Measurements from ENCODE around the gene POLE4. TPM values are rescaled to one million over a fixed set of nuclear protein-coding genes. Genes with fewer than 3 reads are reported as not detected.

POLE4 gene
- total RNA-seq, 1 experiment from 2014 or later, result 34.4 TPM

- no peak overlapping the region for H3K9ac ChIP-seq (ENCODE audit: extremely low read depth, insufficient read length, low read length)
- Mint-ChIP-seq H3K36me3 (ENCODE audit: insufficient read depth in 1 of 3, low read depth in 3 of 3) (peaks cover 0 to 3% (median 0%) of the 10 kb centered on the region in 3 experiments; a peak in 2 of 7 replicates), H3K4me1 (peaks cover 9 to 10% of the 10 kb centered on the region in 2 experiments), H3K4me3 (no peak overlapping the region), H3K27me3 (ENCODE audit: low read depth) (no peaks in the 10 kb centered on the region), H3K27ac (no peak overlapping the region), H3K9me3 (no peaks in the 10 kb centered on the region)
- no peak overlapping the region for H3K4me2 ChIP-seq (ENCODE audit: insufficient read depth, insufficient read length, low read length)
- H4K91ac ChIP-seq (ENCODE audit: insufficient read length, low read depth, low read length), result no peak overlapping the region
- H3K56ac ChIP-seq (ENCODE audit: insufficient read length, low read depth, low read length), result no peak overlapping the region
- H3K23me2 ChIP-seq (ENCODE audit: insufficient read length, low read depth, low read length, poor library complexity, severe bottlenecking), result no peaks in the 10 kb centered on the region
- no peak overlapping the region for H4K5ac ChIP-seq (ENCODE audit: insufficient read length, low read depth, low read length)
- H2AK5ac ChIP-seq (ENCODE audit: insufficient read length, low read length), result no peak overlapping the region
- H2BK20ac ChIP-seq (ENCODE audit: low read depth, low read length, poor library complexity, severe bottlenecking), result no peak overlapping the region
- no peaks in the 10 kb centered on the region for H3K9me3 ChIP-seq (ENCODE audit: control insufficient read depth, low read depth, low read length)
- TF ChIP-seq CTCF (conservative IDR thresholded peaks at IDR 0.05), result no peak; the same call in 2 of the 3 replicates
- no peak overlapping the region for H4K8ac ChIP-seq (replicated peaks; ENCODE audit: insufficient read length, low read depth, low read length)
- H3K79me2 ChIP-seq (ENCODE audit: insufficient read depth, low read length), result no peaks in the 10 kb centered on the region
- no peak overlapping the region for H2BK15ac ChIP-seq (ENCODE audit: low read depth, low read length)
- WGBS (ENCODE audit: extremely low coverage, insufficient read length, low lambda C conversion rate), result no CpG with 5 or more reads among the region's 3 CpGs
- no peak overlapping the region for H2AFZ ChIP-seq (ENCODE audit: low read length)
- no peak overlapping the region for H2BK120ac ChIP-seq (ENCODE audit: low read depth, low read length, poor library complexity, severe bottlenecking)
- H3K18ac ChIP-seq (ENCODE audit: insufficient read length, low read depth, low read length), result no peak overlapping the region
- no peak overlapping the region for H2BK5ac ChIP-seq (ENCODE audit: insufficient read length, low read length)
- no peak overlapping the region for H3K4ac ChIP-seq (ENCODE audit: low read depth, low read length)
- no peak overlapping the region for H2BK12ac ChIP-seq (ENCODE audit: insufficient read length, low read depth, low read length)
- H3K4me1 ChIP-seq (ENCODE audit: insufficient read depth, low read length), result no peaks in the 10 kb centered on the region
- DNase-seq, result no peak
- H3K79me1 ChIP-seq (ENCODE audit: insufficient read depth, low read depth, low read length, poor library complexity, severe bottlenecking), result no peaks in the 10 kb centered on the region
- H3K14ac ChIP-seq (ENCODE audit: insufficient read depth, low read length), result no peak overlapping the region
- H3K27ac ChIP-seq (ENCODE audit: insufficient read length, low read depth, low read length), result no peak overlapping the region
- no peak overlapping the region for H3T11ph ChIP-seq (ENCODE audit: low read length)
- no peaks in the 10 kb centered on the region for H3K27me3 ChIP-seq (ENCODE audit: insufficient read depth, low read length)
- H4K20me1 ChIP-seq (ENCODE audit: control insufficient read depth, insufficient read depth, insufficient read length), result no peaks in the 10 kb centered on the region
- H3K23ac ChIP-seq (ENCODE audit: insufficient read length, low read depth, low read length), result no peak overlapping the region
These were observed 24.1 kb downstream of the POLE4 start for GRCh38 chr2:74982577-74982976.

Data from H9 (cell line).